ENCODE measurements around the gene NAGA. TPM values are rescaled to one million over a fixed set of nuclear protein-coding genes. Genes with fewer than 3 reads are reported as not detected.
A peak's percentile ranks its signal among the peaks of the same experiment; 100 is the strongest.
"Not testable (repeated sequence)": the region's sequence is repeated elsewhere in the genome, so short reads cannot be mapped to it uniquely, and the experiment has no call there.

The NAGA gene
- total RNA-seq, 2 experiments from 2014 or later, result 14.4 to 16.9 TPM

DNA sequence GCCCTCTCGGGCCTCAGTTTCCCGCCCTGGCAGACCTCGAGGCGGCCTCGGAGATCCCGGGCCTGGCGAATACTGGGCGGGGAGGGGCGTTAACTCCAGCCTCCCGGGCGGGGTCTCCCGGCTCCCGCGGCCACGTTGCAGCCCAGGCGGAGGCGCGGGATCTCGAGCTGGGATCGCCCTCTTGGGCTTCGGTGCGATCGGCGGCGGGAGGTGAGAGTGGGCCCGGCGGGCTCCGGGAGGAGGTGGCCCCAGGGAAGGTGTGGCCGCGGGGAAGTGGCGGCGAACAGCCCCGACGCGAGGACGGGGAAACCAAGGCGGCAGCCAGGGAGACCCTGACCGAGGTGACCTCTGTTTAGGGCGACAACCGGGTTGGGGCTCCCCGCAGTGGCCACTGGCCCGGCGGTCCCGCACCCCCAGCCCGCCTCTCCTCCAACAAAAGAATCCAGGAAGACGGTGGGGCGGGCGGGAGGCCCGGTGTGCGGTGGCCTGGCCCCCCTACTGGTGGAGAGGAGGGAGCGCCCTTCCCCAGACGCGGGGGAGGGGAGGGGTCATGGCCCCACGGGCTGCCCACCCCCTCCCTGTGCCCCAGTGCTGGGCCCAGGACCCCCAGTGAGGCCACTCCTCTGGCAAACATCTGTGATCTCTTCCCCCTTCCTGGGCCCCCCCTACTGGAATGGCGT, 3.7 kb upstream of the NAGA start, which contains the start of gene PHETA2:
Gene PHETA2 (plus strand): TSS at position 117 of the 680 bp plus-strand sequence. CDS start 3,046 bp downstream, outside the sequence.
- no TSS peak for BruUV-seq (replicated peaks)
- DNase-seq (ENCODE audit: low spot score), result no peak
- H3K36me3 ChIP-seq (ENCODE audit: insufficient read depth, low read length), result no peaks in the 10 kb centered on the region
- no peaks in the 10 kb centered on the region for H3K79me2 ChIP-seq (ENCODE audit: insufficient read depth, low read depth, low read length)
- TF ChIP-seq EZH2phosphoT487 (IDR thresholded peaks at IDR 0.05; ENCODE audit: borderline replicate concordance, low read depth, low read length), result no peak
- TF ChIP-seq, protein P1, sequence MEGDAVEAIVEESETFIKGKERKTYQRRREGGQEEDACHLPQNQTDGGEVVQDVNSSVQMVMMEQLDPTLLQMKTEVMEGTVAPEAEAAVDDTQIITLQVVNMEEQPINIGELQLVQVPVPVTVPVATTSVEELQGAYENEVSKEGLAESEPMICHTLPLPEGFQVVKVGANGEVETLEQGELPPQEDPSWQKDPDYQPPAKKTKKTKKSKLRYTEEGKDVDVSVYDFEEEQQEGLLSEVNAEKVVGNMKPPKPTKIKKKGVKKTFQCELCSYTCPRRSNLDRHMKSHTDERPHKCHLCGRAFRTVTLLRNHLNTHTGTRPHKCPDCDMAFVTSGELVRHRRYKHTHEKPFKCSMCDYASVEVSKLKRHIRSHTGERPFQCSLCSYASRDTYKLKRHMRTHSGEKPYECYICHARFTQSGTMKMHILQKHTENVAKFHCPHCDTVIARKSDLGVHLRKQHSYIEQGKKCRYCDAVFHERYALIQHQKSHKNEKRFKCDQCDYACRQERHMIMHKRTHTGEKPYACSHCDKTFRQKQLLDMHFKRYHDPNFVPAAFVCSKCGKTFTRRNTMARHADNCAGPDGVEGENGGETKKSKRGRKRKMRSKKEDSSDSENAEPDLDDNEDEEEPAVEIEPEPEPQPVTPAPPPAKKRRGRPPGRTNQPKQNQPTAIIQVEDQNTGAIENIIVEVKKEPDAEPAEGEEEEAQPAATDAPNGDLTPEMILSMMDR (conservative IDR thresholded peaks at IDR 0.05; ENCODE audit: low read length), result peak; percentile 34; the same call in 1 of the 2 replicates
- H3K27ac ChIP-seq (ENCODE audit: low read depth, low read length, poor library complexity, severe bottlenecking), result no peak within 1 kb of the TSS
- H3K4me3 ChIP-seq (ENCODE audit: low read depth, low read length, poor library complexity, severe bottlenecking), result no peak within 1 kb of the TSS
- H3K4me1 ChIP-seq (ENCODE audit: insufficient read depth, low read length, poor library complexity, severe bottlenecking), result peaks cover 28% of the 10 kb centered on the region
- H2AFZ ChIP-seq (ENCODE audit: low read length), result no peak within 1 kb of the TSS
- ChIA-PET CTCF (ENCODE audit: unreplicated experiment) (no interaction called here), POLR2A (no interaction called here)
- no peaks in the 10 kb centered on the region for H3K9me2 ChIP-seq (ENCODE audit: insufficient read depth, low read length)
- no peak within 1 kb of the TSS for H3K4me2 ChIP-seq (ENCODE audit: low read length)
- intact Hi-C loops (cut with micrococcal nuclease; ENCODE audit: unreplicated experiment), result no loop called here
- no peaks in the 10 kb centered on the region for H3K9me3 ChIP-seq (ENCODE audit: low read length)
- H4K20me1 ChIP-seq (ENCODE audit: insufficient read depth, low read length), result no peaks in the 10 kb centered on the region

DNA sequence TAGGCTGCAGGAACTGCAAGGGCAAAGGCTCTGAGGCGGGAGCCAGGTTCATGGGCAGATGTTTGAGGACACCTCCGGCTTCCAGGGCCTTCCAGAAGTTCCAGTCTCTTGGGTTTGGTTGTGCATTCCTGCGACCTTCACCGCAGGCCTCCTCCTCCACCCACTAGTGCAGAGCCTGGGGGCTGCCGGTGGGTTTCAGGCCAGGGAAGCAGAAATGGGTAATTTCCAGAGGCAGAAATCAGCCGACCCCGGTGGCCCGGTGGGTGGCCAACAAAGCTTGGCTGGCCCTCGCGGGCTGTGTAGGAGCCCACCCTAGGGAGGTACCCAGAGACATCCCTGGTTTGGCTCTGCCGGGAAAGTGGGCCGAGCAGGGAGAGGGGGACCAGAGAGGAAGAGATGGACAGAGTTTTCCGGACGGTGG, 3.0 kb upstream of the NAGA start:
- CTCF ChIA-PET (ENCODE audit: unreplicated experiment), result no interaction called here
- intact Hi-C loops (cut with micrococcal nuclease; ENCODE audit: unreplicated experiment), result no loop called here
- Histone ChIP-seq H4K20me1 (ENCODE audit: insufficient read depth, low read length) (no peaks in the 10 kb centered on the region), H2AFZ (ENCODE audit: low read length) (no peak overlapping the region), H3K9me2 (ENCODE audit: insufficient read depth, low read length) (no peaks in the 10 kb centered on the region), H3K79me2 (ENCODE audit: insufficient read depth, low read depth, low read length) (no peaks in the 10 kb centered on the region), H3K4me2 (ENCODE audit: low read length) (no peak overlapping the region), H3K4me1 (ENCODE audit: insufficient read depth, low read length, poor library complexity, severe bottlenecking) (peaks cover 22% of the 10 kb centered on the region), H3K36me3 (ENCODE audit: insufficient read depth, low read length) (no peaks in the 10 kb centered on the region), H3K27ac (ENCODE audit: low read depth, low read length, poor library complexity, severe bottlenecking) (no peak overlapping the region), H3K4me3 (ENCODE audit: low read depth, low read length, poor library complexity, severe bottlenecking) (no peak overlapping the region), H3K9me3 (ENCODE audit: low read length) (no peaks in the 10 kb centered on the region)
- POLR2A ChIA-PET, result no interaction called here
- no peak for TF ChIP-seq EZH2phosphoT487 (IDR thresholded peaks at IDR 0.05; ENCODE audit: borderline replicate concordance, low read depth, low read length)
- TF ChIP-seq, protein P1 (conservative IDR thresholded peaks at IDR 0.05; ENCODE audit: low read length), result no peak
- DNase-seq (ENCODE audit: low spot score), result no peak
- no TSS peak for BruUV-seq (replicated peaks)

DNA sequence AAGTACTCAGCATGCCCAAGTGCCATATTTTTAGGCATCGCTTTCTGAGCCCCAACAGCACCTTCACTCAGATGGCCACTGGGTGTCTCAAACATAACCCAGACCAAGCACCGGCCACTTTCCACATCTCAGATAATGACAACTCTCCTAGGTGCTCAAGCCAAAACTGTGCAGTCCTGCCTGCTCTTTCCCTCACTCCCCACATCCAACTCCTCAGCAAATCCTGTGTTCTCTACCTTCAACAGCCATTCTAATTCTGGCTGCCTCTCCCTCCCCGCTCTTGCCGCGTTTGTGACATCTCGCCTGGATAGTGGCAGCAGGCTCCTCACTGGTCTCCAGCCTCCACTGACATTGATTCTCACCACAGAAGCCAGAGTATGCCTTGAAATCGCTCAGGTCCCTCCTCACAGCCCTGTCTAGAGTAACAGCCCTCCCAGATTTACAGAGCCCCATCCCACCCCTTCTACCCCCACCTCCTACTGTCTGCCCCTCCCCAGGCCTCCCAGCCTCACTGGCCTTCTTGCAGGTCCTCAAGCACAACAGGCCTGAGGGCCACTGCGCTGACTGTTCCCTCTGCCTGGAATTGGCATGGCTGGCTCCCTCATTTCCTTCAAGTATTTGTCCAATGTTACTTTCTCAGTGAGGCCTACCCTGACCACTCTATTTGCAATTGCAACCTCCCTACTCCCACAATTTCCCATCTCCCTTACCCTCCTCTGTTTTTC, 2.2 kb upstream of the NAGA start:
- Histone ChIP-seq H3K4me2 (ENCODE audit: low read length) (no peak overlapping the region), H4K20me1 (ENCODE audit: insufficient read depth, low read length) (no peaks in the 10 kb centered on the region), H3K4me1 (ENCODE audit: insufficient read depth, low read length, poor library complexity, severe bottlenecking) (peaks cover 18% of the 10 kb centered on the region), H3K9me2 (ENCODE audit: insufficient read depth, low read length) (no peaks in the 10 kb centered on the region), H3K27ac (ENCODE audit: low read depth, low read length, poor library complexity, severe bottlenecking) (no peak overlapping the region), H3K4me3 (ENCODE audit: low read depth, low read length, poor library complexity, severe bottlenecking) (no peak overlapping the region), H3K79me2 (ENCODE audit: insufficient read depth, low read depth, low read length) (no peaks in the 10 kb centered on the region), H3K9me3 (ENCODE audit: low read length) (no peaks in the 10 kb centered on the region), H2AFZ (ENCODE audit: low read length) (no peak overlapping the region), H3K36me3 (ENCODE audit: insufficient read depth, low read length) (0 out of 2 replicates have a peak, but pooled peaks cover 3% of the 10 kb centered on the region)
- no TSS peak for BruUV-seq (replicated peaks)
- intact Hi-C loops (cut with micrococcal nuclease; ENCODE audit: unreplicated experiment), result no loop called here
- ChIA-PET CTCF (ENCODE audit: unreplicated experiment) (no interaction called here), POLR2A (no interaction called here)
- TF ChIP-seq, protein P1 (conservative IDR thresholded peaks at IDR 0.05; ENCODE audit: low read length), result peak; percentile 45
- TF ChIP-seq EZH2phosphoT487 (IDR thresholded peaks at IDR 0.05; ENCODE audit: borderline replicate concordance, low read depth, low read length), result no peak
- peak; percentile 33 for DNase-seq (ENCODE audit: low spot score)

DNA sequence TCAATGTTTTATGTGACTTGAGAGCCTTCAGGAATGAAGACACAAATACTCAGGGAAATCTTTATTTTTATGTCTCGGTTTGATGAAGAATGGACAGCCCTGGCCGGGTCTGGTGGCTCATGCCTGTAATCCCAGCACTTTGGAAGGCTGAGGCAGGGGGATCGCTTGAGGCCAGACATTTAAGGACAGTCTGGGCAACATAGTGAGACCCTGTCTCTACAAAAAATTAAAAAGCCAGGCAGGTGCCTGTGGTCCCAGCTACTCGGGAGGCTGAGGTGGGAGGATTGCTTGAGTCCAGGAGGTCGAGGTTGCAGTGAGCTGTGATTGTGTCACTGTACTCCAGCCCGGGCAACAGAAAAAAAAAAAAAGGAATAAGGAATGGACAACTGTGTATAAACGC, 896 bp upstream of the NAGA start:
- Histone ChIP-seq H2AFZ (ENCODE audit: low read length) (peak overlapping the region; percentile 84; the same call in 1 of the 2 replicates), H3K4me1 (ENCODE audit: insufficient read depth, low read length, poor library complexity, severe bottlenecking) (peaks cover 18% of the 10 kb centered on the region), H3K36me3 (ENCODE audit: insufficient read depth, low read length) (0 out of 2 replicates have a peak, but pooled peaks cover 13% of the 10 kb centered on the region), H3K4me2 (ENCODE audit: low read length) (peak overlapping the region; percentile 85), H3K4me3 (ENCODE audit: low read depth, low read length, poor library complexity, severe bottlenecking) (peak overlapping the region; percentile 74)
- BruUV-seq (replicated peaks); H3K79me2 ChIP-seq (ENCODE audit: insufficient read depth, low read depth, low read length); intact Hi-C loops (cut with micrococcal nuclease; ENCODE audit: unreplicated experiment); H4K20me1 ChIP-seq (ENCODE audit: insufficient read depth, low read length); DNase-seq (ENCODE audit: low spot score); H3K27ac ChIP-seq (ENCODE audit: low read depth, low read length, poor library complexity, severe bottlenecking); H3K9me2 ChIP-seq (ENCODE audit: insufficient read depth, low read length); H3K9me3 ChIP-seq (ENCODE audit: low read length): not testable (repeated sequence)
- CTCF ChIA-PET (ENCODE audit: unreplicated experiment), result interaction anchor here (0.6 kb wide), 1 partner anchor 143 kb away, joined by 6 read pairs; no protein-coding TSS in a partner anchor
- POLR2A ChIA-PET, result interaction anchor here (0.6 kb wide), 1 partner anchor 235 kb away, joined by 3 read pairs; no protein-coding TSS in a partner anchor
